ENCODE data around the gene STRIP2.
"Not testable (repeated sequence)": the region's sequence is repeated elsewhere in the genome, so short reads cannot be mapped to it uniquely, and the experiment has no call there.

The STRIP2 gene

GRCh38 chr7:129530795-129531391 lies 96.7 kb downstream of the STRIP2 start:
- DNase-seq (ENCODE audit: low spot score): no peak

GRCh38 chr7:129531721-129532120 lies 97.5 kb downstream of the STRIP2 start:
- DNase-seq (ENCODE audit: low spot score): no peak

- DNase-seq (ENCODE audit: low spot score): no peak
Observed at GRCh38 chr7:129532375-129532774, 98.1 kb downstream of the STRIP2 start.

- DNase-seq (ENCODE audit: low spot score): not testable (repeated sequence)
Observed at GRCh38 chr7:129534558-129535274, 100.5 kb downstream of the STRIP2 start.

GRCh38 chr7:129535896-129536295 lies 101.7 kb downstream of the STRIP2 start:
- no peak for DNase-seq (ENCODE audit: low spot score)

GRCh38 chr7:129536323-129536722 lies 102.1 kb downstream of the STRIP2 start:
- no peak for DNase-seq (ENCODE audit: low spot score)
